ENCODE data around the gene APOBEC3C.

Gene APOBEC3C

DNA sequence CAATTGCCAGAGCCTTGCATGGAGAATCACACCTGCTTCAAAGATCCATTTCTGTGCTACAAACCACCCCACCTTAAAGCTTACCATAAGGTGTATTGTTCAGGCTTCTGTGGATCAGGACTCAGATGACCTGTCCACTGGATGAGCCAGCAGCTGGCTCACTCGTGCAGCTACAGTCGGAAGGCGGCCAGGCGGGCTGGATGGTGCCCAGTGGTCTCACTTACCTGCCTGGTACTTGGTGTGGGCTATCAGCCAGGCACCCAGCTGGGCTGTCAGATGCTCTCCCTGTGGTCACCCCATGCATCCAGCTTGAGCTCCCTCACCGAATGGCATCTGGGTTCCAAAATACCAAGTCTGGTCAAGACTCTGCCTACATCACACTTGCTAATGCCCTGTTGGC lies 42.9 kb upstream of the APOBEC3C start:
- Histone ChIP-seq H3K36me3 (ENCODE audit: control insufficient read depth, low read length) (no peaks in the 10 kb centered on the region), H4K20me1 (ENCODE audit: control insufficient read depth, insufficient read depth, low read depth, low read length) (no peaks in the 10 kb centered on the region), H3F3A (ENCODE audit: control insufficient read depth, insufficient read depth) (no peaks in the 10 kb centered on the region), H3K27me3 (ENCODE audit: control insufficient read depth, low read length) (peaks cover 32% of the 10 kb centered on the region), H3K9me3 (ENCODE audit: control insufficient read depth, insufficient read depth, low read length) (no peaks in the 10 kb centered on the region), H3K79me2 (ENCODE audit: control insufficient read depth, low read length) (no peaks in the 10 kb centered on the region), H3K4me2 (ENCODE audit: low read length) (no peak overlapping the region), H3K4me3 (ENCODE audit: low read length) (no peak overlapping the region), H3K4me1 (ENCODE audit: control insufficient read depth, low read length) (no peaks in the 10 kb centered on the region), H3K27ac (ENCODE audit: low read depth, low read length) (no peak overlapping the region), H3K9me2 (replicated peaks; ENCODE audit: control insufficient read depth, low read length) (no peaks in the 10 kb centered on the region)
- no peak for TF ChIP-seq EZH2phosphoT487 (IDR thresholded peaks at IDR 0.05; ENCODE audit: borderline replicate concordance, low read length)
- TF ChIP-seq, protein P1, sequence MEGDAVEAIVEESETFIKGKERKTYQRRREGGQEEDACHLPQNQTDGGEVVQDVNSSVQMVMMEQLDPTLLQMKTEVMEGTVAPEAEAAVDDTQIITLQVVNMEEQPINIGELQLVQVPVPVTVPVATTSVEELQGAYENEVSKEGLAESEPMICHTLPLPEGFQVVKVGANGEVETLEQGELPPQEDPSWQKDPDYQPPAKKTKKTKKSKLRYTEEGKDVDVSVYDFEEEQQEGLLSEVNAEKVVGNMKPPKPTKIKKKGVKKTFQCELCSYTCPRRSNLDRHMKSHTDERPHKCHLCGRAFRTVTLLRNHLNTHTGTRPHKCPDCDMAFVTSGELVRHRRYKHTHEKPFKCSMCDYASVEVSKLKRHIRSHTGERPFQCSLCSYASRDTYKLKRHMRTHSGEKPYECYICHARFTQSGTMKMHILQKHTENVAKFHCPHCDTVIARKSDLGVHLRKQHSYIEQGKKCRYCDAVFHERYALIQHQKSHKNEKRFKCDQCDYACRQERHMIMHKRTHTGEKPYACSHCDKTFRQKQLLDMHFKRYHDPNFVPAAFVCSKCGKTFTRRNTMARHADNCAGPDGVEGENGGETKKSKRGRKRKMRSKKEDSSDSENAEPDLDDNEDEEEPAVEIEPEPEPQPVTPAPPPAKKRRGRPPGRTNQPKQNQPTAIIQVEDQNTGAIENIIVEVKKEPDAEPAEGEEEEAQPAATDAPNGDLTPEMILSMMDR (IDR thresholded peaks at IDR 0.05; ENCODE audit: low read depth, low read length, poor library complexity, severe bottlenecking) = no peak

DNA sequence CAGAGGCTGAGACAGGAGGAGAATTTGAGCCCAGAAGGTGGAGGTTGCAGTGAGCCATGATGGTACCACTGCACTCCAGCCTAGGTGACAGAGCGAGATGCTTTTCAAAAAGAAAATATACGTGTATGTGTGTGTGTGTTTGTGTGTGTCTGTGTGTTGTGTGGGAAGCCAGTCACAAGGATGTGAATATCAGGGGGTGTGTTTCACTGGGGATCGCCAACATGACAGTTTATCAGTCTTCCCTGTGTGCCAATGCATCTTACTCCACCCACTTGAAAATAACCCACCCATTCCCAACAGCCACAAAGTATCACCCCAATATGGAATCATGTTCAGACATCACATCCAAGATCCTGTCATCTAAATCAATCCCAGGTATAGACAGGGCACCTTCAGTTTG lies 42.3 kb upstream of the APOBEC3C start:
- no peak overlapping the region for H3K4me2 ChIP-seq (ENCODE audit: low read length)
- no peaks in the 10 kb centered on the region for H3K9me3 ChIP-seq (ENCODE audit: control insufficient read depth, insufficient read depth, low read length)
- TF ChIP-seq, protein P1 (IDR thresholded peaks at IDR 0.05; ENCODE audit: low read depth, low read length, poor library complexity, severe bottlenecking) = no peak
- TF ChIP-seq EZH2phosphoT487 (IDR thresholded peaks at IDR 0.05; ENCODE audit: borderline replicate concordance, low read length) = no peak

DNA sequence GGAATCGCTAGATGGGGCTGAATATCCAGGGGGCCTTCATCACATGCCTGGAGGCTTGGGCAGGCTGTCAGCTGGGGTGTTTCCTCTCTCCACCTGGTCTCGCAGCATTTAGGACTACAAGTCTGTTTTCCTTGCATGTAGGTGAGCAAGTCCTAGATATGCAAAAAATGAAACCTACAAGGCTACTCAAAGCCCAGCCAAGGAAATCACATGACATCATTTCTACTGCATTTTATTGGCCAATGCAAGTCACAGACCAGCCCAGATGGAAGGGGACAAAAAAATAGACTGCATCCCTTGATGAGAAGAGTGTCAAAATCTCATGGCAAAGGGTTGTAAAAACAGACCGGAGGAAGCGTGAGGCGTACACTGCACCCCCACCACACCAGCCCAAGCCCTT lies 41.5 kb upstream of the APOBEC3C start:
- no peaks in the 10 kb centered on the region for H3F3A ChIP-seq (ENCODE audit: control insufficient read depth, insufficient read depth)
- H3K4me3 ChIP-seq (ENCODE audit: low read length) = no peak overlapping the region
- H3K4me1 ChIP-seq (ENCODE audit: control insufficient read depth, low read length) = no peaks in the 10 kb centered on the region
- no peak for TF ChIP-seq EZH2phosphoT487 (IDR thresholded peaks at IDR 0.05; ENCODE audit: borderline replicate concordance, low read length)
- TF ChIP-seq, protein P1 (IDR thresholded peaks at IDR 0.05; ENCODE audit: low read depth, low read length, poor library complexity, severe bottlenecking) = no peak
- no peaks in the 10 kb centered on the region for H3K9me3 ChIP-seq (ENCODE audit: control insufficient read depth, insufficient read depth, low read length)
- H3K9me2 ChIP-seq (replicated peaks; ENCODE audit: control insufficient read depth, low read length) = no peaks in the 10 kb centered on the region
- no peak overlapping the region for H3K4me2 ChIP-seq (ENCODE audit: low read length)
- no peaks in the 10 kb centered on the region for H3K36me3 ChIP-seq (ENCODE audit: control insufficient read depth, low read length)
- H3K27ac ChIP-seq (ENCODE audit: low read depth, low read length) = no peak overlapping the region
- no peaks in the 10 kb centered on the region for H3K79me2 ChIP-seq (ENCODE audit: control insufficient read depth, low read length)
- H4K20me1 ChIP-seq (ENCODE audit: control insufficient read depth, insufficient read depth, low read depth, low read length) = no peaks in the 10 kb centered on the region
- H3K27me3 ChIP-seq (ENCODE audit: control insufficient read depth, low read length) = peaks cover 27% of the 10 kb centered on the region

More for the DNA sequence above, 42.3 kb upstream of the APOBEC3C start:
- H3F3A ChIP-seq (ENCODE audit: control insufficient read depth, insufficient read depth) = no peaks in the 10 kb centered on the region
- H3K27ac ChIP-seq (ENCODE audit: low read depth, low read length) = no peak overlapping the region
- H3K27me3 ChIP-seq (ENCODE audit: control insufficient read depth, low read length) = peaks cover 28% of the 10 kb centered on the region
- no peaks in the 10 kb centered on the region for H3K4me1 ChIP-seq (ENCODE audit: control insufficient read depth, low read length)
- no peaks in the 10 kb centered on the region for H4K20me1 ChIP-seq (ENCODE audit: control insufficient read depth, insufficient read depth, low read depth, low read length)
- no peaks in the 10 kb centered on the region for H3K79me2 ChIP-seq (ENCODE audit: control insufficient read depth, low read length)
- H3K4me3 ChIP-seq (ENCODE audit: low read length) = no peak overlapping the region
- no peaks in the 10 kb centered on the region for H3K36me3 ChIP-seq (ENCODE audit: control insufficient read depth, low read length)
- H3K9me2 ChIP-seq (replicated peaks; ENCODE audit: control insufficient read depth, low read length) = no peaks in the 10 kb centered on the region

All from DOHH2 (cell line).